Transverse colon (tissue), 4 donors: Measurements from ENCODE around the gene BCL2L12. TPM values are rescaled to one million over a fixed set of nuclear protein-coding genes. Genes with fewer than 3 reads are reported as not detected.

Experiments
- DNase-seq: peaks from one replicate; pipeline ENCODE4 v3.0.0-alpha.2; 2019
- H3K27ac ChIP-seq, 4 donors: fragments of 200-600 bp; sonication (generic); 2 replicates each; pipeline ENCODE4 v1.5.1; 2016 to 2018; ENCODE audit warnings: inconsistent platforms in 4 of 4
- H3K27me3 ChIP-seq: fragments of 200-600 bp; sonication (generic); 2 replicates; pipeline ENCODE4 v1.5.1; 2017; ENCODE audit warnings: inconsistent platforms
- H3K36me3 ChIP-seq, 4 donors: fragments of 200-600 bp; sonication (generic); 2 replicates each; pipeline ENCODE4 v1.5.1; 2017 to 2019; ENCODE audit warnings: inconsistent platforms in 4 of 4
- H3K4me1 ChIP-seq, 4 donors: fragments of 200-600 bp; sonication (generic); 2 replicates each; pipeline ENCODE4 v1.5.1; 2017 to 2020; ENCODE audit warnings: inconsistent platforms in 4 of 4
- H3K4me3 ChIP-seq, 4 donors: fragments of 200-600 bp; sonication (generic); 1 replicate in 1 of 4; 2 replicates in 3 of 4; pipeline versions ENCODE4 v1.5.1 to v1.6.1; 2017 to 2019; ENCODE audit warnings: inconsistent platforms in 4 of 4
- H3K9me3 ChIP-seq, 2 donors: fragments of 200-600 bp; sonication (generic); 2 replicates each; pipeline ENCODE4 v1.5.1; 2017 to 2019; ENCODE audit warnings: inconsistent platforms in 2 of 2
- CTCF ChIP-seq, 5 experiments: fragments of 200-600 bp in 3 of 5; fragments of 450-650 bp in 2 of 5; sonication (generic) in 3 of 5; IDR thresholded peaks; 1 replicate in 2 of 5; 2 replicates in 3 of 5; pipeline ENCODE4 v1.5.1; 2016 to 2017; ENCODE audit warnings: antibody characterized with exemption in 5 of 5, inconsistent platforms in 3 of 5, mild to moderate bottlenecking in 2 of 5, moderate library complexity in 1 of 5
- EP300 ChIP-seq: sonication (generic); formaldehyde crosslinking; IDR thresholded peaks from one replicate; pipeline ENCODE4 v1.6.1; 2017; ENCODE audit warnings: antibody characterized with exemption, low read depth
- POLR2A ChIP-seq: fragments of 450-650 bp; IDR thresholded peaks from one replicate; pipeline ENCODE4 v1.6.1; 2016; ENCODE audit warnings: antibody characterized with exemption, mild to moderate bottlenecking, moderate library complexity
- POLR2AphosphoS5 ChIP-seq, 3 donors: sonication (generic); formaldehyde crosslinking; IDR thresholded peaks; one replicate each; pipeline ENCODE4 v1.6.1; 2016; ENCODE audit warnings: antibody characterized with exemption in 3 of 3
- WGBS, 2 donors: methylation state at CpG; one replicate each; pipeline ENCODE4 v1.1.5; 2018; ENCODE audit warnings: low coverage in 1 of 2; 5-methylcytosine and 5-hydroxymethylcytosine counted together
- in situ Hi-C, 4 donors: fragments of 200-750 bp; cut with MboI; loops; one replicate each; pipeline versions ENCODE4 v1.15.0 to v1.15.1; 2017; ENCODE audit warnings: low sequenced_read_pairs in 3 of 4, low pct_ligation_motif_present in 1 of 4, low pct_unique_long_range_greater_than_20kb in 1 of 4
- intact Hi-C: fragments of 100-400 bp; cut with DNase I; formaldehyde crosslinking; loops from one replicate; pipeline ENCODE4 v1.15.1; 2023; ENCODE audit warnings: low total_unique reads
- total RNA-seq, 4 donors: library from RNA; depleted of rRNA; stranded (reverse); fragments of >200 nt; gene quantifications; one replicate each; pipeline ENCODE4 v1.1.0, GENCODE V29; 2016

The BCL2L12 gene
- total RNA-seq, 4 donors from 2014 or later = 5.4 to 10.2 (median 6.9) TPM

GRCh38 chr19:49680421-49681351 lies 15.0 kb downstream of the BCL2L12 start:
- peak overlapping the region; percentile 69 to 99 (median 75) for H3K27ac ChIP-seq
- H3K4me1 ChIP-seq = peaks cover 9 to 40% (median 37%) of the 10 kb centered on the region in 4 donors
- H3K36me3 ChIP-seq = peaks cover 0 to 16% (median 10%) of the 10 kb centered on the region in 4 donors
- no peaks in the 10 kb centered on the region for H3K27me3 ChIP-seq
- peak overlapping the region in 2 of 4 donors; percentile 17 to 21 for H3K4me3 ChIP-seq
- intact Hi-C loops = loop anchor here (10.0 kb wide), 1 partner anchor 206 kb away; the partner anchor contains the start of gene FLT3LG
- no peaks in the 10 kb centered on the region for H3K9me3 ChIP-seq
- TF ChIP-seq CTCF (IDR thresholded peaks at IDR 0.05) (peak; percentile 98 to 100 (median 99)), EP300 (no peak), POLR2AphosphoS5 (IDR thresholded peaks at IDR 0.05) (no peak), POLR2A (no peak)
- in situ Hi-C loops = no loop called here
- 32 to 34% methylated on average over 12 to 38 of the region's 40 CpGs for WGBS, 2 donors
- DNase-seq = peak; percentile 93

- H3K36me3 ChIP-seq = peaks cover 0 to 16% (median 10%) of the 10 kb centered on the region in 4 donors
- intact Hi-C loops = loop anchor here (10.0 kb wide), 1 partner anchor 207 kb away; the partner anchor contains the start of gene FLT3LG
- H3K4me3 ChIP-seq = no peak overlapping the region
- WGBS, 2 donors = 90 to 95% methylated on average over 2 to 19 of the region's 19 CpGs
- H3K9me3 ChIP-seq = no peaks in the 10 kb centered on the region
- H3K4me1 ChIP-seq = peaks cover 9 to 35% (median 31%) of the 10 kb centered on the region in 4 donors
- no peak overlapping the region for H3K27ac ChIP-seq
- H3K27me3 ChIP-seq = no peaks in the 10 kb centered on the region
- TF ChIP-seq CTCF (IDR thresholded peaks at IDR 0.05) (no peak), EP300 (no peak), POLR2AphosphoS5 (IDR thresholded peaks at IDR 0.05) (no peak), POLR2A (no peak)
- DNase-seq = no peak
- in situ Hi-C loops = no loop called here
Measured at GRCh38 chr19:49681830-49682229, 16.1 kb downstream of the BCL2L12 start.

GRCh38 chr19:49682274-49682673 lies 16.5 kb downstream of the BCL2L12 start:
- Histone ChIP-seq H3K36me3 (peaks cover 0 to 16% (median 10%) of the 10 kb centered on the region in 4 donors), H3K27ac (no peak overlapping the region), H3K27me3 (no peaks in the 10 kb centered on the region), H3K9me3 (no peaks in the 10 kb centered on the region), H3K4me1 (peaks cover 9 to 35% (median 31%) of the 10 kb centered on the region in 4 donors), H3K4me3 (no peak overlapping the region)
- WGBS, 2 donors = 82 to 97% methylated on average over 3 to 8 of the region's 8 CpGs
- no peak for DNase-seq
- in situ Hi-C loops (no loop called here), intact Hi-C loops (loop anchor here (10.0 kb wide), 1 partner anchor 207 kb away; the partner anchor contains the start of gene FLT3LG)
- TF ChIP-seq EP300 (no peak), POLR2AphosphoS5 (IDR thresholded peaks at IDR 0.05) (no peak), POLR2A (no peak), CTCF (IDR thresholded peaks at IDR 0.05) (no peak)

GRCh38 chr19:49683814-49684250 lies 18.1 kb downstream of the BCL2L12 start:
- Histone ChIP-seq H3K4me3 (no peak overlapping the region), H3K9me3 (no peaks in the 10 kb centered on the region), H3K27me3 (peaks cover 2% of the 10 kb centered on the region), H3K27ac (no peak overlapping the region), H3K36me3 (peaks cover 0 to 16% (median 10%) of the 10 kb centered on the region in 4 donors), H3K4me1 (peaks cover 9 to 23% (median 20%) of the 10 kb centered on the region in 4 donors)
- 91 to 100% methylated on average over 1 to 18 of the region's 18 CpGs for WGBS, 2 donors
- in situ Hi-C loops = no loop called here
- TF ChIP-seq CTCF (IDR thresholded peaks at IDR 0.05) (no peak), EP300 (no peak), POLR2A (no peak), POLR2AphosphoS5 (IDR thresholded peaks at IDR 0.05) (no peak)
- intact Hi-C loops = loop anchor here (10.0 kb wide), 1 partner anchor 209 kb away; the partner anchor contains the start of gene FLT3LG
- no peak for DNase-seq
